OCI-LY3 (cell line): ENCODE measurements around the gene TXNL1.

Experiments used
- CTCF ChIP-seq: fragments of 200-600, 300-600 bp; sonication (generic); IDR thresholded peaks from 2 replicates; pipeline ENCODE4 v1.5.1; 2014; ENCODE audit warnings: antibody characterized with exemption, low read length, low read depth
- EZH2phosphoT487 ChIP-seq: fragments of 200-600 bp; shearing (Covaris generic); IDR thresholded peaks from 2 replicates; pipeline ENCODE4 v1.6.1; 2018; ENCODE audit warnings: antibody characterized with exemption, mixed run types, low read depth

DNA sequence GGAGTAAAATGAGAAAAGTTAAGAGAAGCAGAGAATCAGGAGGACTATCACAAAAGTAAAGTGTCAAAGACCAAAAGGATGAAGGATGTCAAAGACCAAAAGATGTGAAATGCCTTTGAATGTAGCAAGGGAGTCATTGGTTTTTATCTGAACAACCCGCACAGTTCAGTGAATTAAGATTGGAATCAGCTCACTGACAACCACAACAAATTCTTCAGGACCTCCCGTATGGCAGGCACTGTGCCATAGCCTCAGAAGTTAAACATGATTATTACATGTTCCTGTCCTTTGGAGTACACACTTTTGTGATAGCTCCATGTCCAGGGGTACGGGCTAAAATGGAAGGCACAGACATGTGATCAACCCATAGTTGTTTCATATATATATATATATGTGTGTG lies 5.0 kb upstream of the TXNL1 start:
- no peak for TF ChIP-seq CTCF
- no peak for TF ChIP-seq EZH2phosphoT487
